GM21528 (cell line): Measurements from ENCODE around the gene KRTAP5-5.
"Not testable (repeated sequence)": the region's sequence is repeated elsewhere in the genome, so short reads cannot be mapped to it uniquely, and the experiment has no call there.

Experiments
- ATAC-seq: cut with Tn5 transposase; IDR thresholded peaks from one replicate; pipeline ENCODE4 v1.9.1; 2021; ENCODE audit warnings: mild to moderate bottlenecking, moderate library complexity; ENCODE audit not compliant: unreplicated experiment, low FRiP score

Gene KRTAP5-5

DNA sequence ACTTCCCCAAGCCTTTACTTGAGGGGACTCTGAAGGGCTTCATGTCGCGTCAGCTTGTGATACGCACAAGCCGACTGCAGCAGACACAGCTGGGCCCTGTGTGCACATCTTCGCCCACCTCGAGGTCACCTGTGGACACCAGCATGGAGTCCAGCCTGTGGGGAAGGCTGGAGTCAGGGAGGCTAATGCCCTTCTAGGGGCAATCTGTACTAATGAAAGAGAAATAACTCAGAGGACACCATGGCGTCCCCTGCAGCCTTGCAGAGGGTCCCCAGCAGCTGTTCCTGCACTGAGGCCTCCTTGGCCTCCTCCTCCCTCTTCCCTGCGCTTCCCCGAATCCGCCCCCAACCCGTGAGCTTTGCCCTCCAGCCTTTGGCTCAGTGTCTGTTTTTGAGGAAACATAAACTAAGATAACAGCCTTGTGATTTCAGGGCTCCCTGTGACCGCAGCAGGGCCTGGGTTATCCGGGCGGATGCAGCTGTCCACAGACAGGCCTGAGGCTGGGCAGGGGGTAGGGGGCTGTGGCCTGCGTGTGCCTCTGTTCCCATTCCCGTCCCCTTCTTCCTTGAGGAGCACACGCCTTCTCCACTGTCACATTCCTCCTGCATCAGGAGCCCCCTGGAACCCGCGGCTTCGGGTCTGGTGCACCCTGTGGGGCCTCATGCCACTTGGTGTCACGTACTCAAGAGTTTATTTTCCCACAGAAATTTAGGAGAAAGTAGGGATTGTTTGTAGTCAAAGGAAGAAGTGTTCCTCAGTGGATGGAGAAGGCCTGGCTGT, 25.0 kb downstream of the KRTAP5-5 start:
- no peak for ATAC-seq

- no peak for ATAC-seq
Measured at GRCh38 chr11:1655168-1656060, 25.8 kb downstream of the KRTAP5-5 start.

DNA sequence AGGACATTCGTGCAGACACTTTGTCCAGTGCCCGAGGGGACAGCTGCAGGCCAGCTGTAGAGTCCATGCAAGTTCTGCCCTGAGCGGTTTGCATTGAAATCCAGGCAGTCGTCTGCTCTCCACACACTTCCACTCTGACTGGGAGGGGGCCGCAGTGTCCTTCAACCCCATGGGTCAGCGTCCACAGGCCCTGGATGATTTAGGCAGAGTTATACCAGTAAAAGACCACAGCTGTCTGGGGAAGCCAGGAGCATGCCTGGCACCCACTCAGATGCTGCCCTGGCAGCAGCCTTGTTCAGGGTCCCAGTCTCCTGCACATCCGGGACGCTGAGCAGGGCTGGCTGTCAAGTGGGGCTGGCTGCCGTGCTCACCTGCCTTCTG, 26.5 kb downstream of the KRTAP5-5 start:
- ATAC-seq: no peak

GRCh38 chr11:1656670-1657069, 27.1 kb downstream of the KRTAP5-5 start:
- ATAC-seq: no peak

GRCh38 chr11:1659506-1659905, 29.9 kb downstream of the KRTAP5-5 start:
- no peak for ATAC-seq

- ATAC-seq: no peak
Measured at GRCh38 chr11:1660111-1660867, 30.7 kb downstream of the KRTAP5-5 start.

DNA sequence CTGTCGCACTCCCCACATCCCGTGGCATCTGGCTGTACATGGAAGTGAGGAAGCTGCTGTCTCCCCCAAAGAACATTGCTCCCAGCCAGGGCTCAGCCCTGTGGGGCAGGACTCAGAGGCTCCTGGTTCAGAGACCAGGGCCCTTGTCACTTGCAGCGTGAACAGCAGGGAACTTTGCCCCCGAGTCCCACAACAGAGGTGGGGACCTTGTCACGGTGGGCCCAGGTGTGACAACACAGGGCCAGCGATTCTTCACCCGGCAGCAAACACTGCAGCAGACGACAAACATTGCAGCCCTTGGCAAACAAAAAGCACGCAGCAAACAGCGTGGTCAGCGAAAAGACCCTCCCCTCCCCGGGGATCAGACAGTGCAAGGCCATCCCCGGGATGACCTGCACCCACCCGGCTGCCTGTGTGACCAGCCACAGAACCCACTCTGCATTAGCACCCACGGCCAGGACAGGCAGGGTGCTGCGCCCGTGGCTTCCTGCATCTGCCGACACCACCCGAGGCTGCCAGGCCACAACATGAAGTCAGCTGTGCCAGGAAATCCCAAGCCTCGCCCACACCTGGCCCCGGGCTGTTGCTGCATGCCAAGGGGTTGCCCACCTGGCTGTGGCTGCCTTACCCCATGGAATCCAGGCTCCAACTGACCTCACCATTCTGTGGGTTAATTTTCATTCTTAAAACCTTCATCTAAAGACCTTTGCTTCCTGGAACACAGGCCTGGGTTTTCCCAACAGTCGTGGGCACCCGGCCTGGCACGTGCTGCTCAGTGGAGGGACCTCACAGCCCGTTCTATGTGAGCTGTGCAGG, 32.1 kb downstream of the KRTAP5-5 start:
- ATAC-seq: not testable (repeated sequence)

DNA sequence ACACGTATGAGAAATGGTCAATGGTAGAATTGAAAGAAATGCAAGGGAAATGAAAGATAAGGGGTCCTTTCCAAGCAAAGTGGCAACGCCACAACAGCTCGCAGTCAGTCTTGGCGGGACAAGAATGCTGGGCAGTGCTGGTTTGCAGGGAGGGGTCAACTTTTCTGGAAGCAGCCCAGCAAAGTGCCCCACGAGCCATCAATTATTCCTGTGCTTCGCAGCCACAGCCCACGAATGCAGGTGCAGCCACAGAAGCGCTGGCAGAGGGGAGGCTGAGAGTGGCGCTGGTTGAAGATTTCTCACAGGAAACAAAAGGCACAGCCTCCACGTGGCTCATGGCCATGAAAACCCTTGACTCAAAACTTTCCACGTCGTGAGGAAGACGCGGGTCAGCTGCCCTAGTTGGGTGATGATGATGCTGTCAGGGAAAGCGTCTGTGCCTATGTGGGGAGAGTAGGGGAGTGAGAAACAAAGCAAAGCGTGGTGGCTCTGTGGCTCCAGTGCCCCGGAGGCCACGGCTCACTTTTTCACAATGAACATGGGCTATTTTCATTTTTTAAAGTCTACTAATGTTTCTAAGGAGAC, 33.2 kb downstream of the KRTAP5-5 start:
- not testable (repeated sequence) for ATAC-seq

DNA sequence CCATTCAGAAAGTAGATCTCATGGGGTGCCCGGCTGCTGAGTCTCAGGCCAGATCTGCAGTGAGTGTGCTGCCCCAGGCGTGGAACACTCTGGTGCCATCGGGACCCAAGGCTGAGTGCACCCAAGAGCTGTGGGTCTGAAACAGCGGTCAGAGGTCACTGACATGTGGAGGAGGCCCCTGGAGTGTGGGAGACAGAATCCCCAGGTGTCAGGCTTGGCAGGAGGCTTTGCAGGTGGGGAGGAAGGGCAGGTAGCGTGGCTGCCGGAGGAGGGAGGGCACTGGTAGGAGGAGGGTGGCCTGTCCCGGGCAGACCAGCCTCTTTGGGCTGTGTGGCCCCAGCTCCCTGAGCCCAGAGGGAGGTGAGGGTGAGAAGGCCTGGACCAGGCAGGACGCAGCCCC, 35.7 kb downstream of the KRTAP5-5 start:
- ATAC-seq: no peak

DNA sequence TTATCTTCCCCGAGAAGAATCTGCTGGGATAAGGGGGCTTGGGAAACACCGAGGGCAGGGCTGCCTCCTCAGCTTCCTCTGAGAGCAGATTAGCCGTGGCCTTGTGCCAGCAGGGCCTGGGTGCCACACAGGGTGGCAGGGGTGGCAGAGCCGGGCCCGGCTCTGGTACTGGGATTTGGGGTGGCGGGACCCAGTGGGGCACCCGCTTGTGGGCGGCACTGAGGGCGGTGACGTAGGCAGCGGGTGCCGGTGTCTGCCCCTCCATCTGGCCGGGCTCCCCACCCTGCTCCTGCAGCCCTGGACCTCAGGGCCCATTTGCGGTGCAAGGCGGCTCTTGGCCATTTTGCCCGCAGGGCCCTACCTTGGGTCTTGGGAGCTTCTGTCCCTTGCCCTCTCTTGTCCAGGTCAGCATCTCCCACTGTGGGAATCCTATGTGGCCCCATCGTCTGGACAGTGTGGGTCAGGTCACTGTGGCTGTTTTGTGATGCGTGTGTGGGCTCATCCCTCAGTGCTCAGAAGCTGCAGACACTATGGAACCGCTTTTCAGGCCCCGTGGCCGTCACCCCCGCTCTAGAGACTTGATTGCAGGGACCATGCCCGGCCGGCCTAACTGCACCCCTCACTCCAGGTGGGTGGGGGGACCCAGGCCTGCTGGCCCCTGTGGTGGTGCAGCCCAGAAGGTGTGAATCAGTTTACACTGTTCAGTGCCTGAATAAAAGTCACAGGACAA, 37.7 kb downstream of the KRTAP5-5 start:
- no peak for ATAC-seq

GRCh38 chr11:1667906-1668305, 38.3 kb downstream of the KRTAP5-5 start:
- ATAC-seq: no peak

- no peak for ATAC-seq
Measured at GRCh38 chr11:1668911-1669473, 39.4 kb downstream of the KRTAP5-5 start.

- no peak for ATAC-seq
Measured at GRCh38 chr11:1669546-1670218, 40.1 kb downstream of the KRTAP5-5 start.

DNA sequence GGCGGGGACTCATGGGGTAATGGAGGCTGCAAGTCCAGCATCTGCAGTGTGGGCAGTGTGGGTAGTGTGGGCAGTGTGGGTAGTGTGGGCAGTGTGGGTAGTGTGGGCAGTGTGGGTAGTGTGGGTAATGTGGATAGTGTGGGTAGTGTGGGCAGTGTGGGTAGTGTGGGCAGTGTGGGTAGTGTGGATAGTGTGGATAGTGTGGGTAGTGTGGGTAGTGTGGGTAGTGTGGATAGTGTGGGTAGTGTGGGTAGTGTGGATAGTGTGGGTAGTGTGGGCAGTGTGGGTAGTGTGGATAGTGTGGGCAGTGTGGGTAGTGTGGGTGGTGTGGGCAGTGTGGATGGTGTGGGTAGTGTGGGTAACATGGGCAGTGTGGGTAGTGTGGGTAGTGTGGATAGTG, 40.9 kb downstream of the KRTAP5-5 start:
- ATAC-seq: not testable (repeated sequence)

GRCh38 chr11:1670905-1671371, 41.4 kb downstream of the KRTAP5-5 start:
- ATAC-seq: no peak

DNA sequence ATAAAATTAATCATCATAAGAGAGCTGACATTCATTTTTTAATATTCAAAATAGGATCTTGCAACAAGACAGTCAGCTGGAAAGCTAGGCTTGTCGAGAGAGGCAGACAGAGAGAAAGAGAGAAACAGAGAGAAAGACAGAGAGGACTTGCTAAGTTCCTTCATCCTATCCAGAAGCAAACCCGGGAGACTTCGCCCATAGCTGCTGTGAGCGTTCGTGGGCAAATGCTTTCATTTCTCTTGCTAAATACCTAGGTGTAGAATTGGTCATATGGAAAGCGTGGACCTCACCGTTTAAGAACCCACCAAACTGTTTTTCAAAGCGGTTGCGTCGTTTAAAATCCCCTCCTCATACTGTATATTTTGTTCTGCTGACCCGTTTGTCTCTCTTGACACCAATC, 42.1 kb downstream of the KRTAP5-5 start:
- ATAC-seq: no peak

GRCh38 chr11:1672613-1673350, 43.2 kb downstream of the KRTAP5-5 start:
- ATAC-seq: no peak
